Left lung (tissue), 14 donors: ENCODE results near the gene MT2A. TPM values are rescaled to one million over a fixed set of nuclear protein-coding genes. Genes with fewer than 3 reads are reported as not detected.

Experiments used
- ATAC-seq: fragments of 200-7000 bp; cut with Tn5 transposase; one replicate; pipeline ENCODE4 v1.9.1; 2020; ENCODE audit warnings: moderate library complexity
- DNase-seq, 4 donors: peaks; one replicate each; pipeline ENCODE4 v3.0.0-alpha.2; 2013 to 2020
- H3K27ac ChIP-seq, 2 donors: fragments of 200-600 bp; sonication (generic) in 1 of 2; one replicate each; pipeline versions ENCODE4 v1.5.0 to v1.8.0; 2020 to 2021
- H3K27me3 ChIP-seq, 2 donors: fragments of 200-600 bp; sonication (generic) in 1 of 2; one replicate each; pipeline versions ENCODE4 v1.5.0 to v1.8.0; 2020 to 2021
- H3K36me3 ChIP-seq, 2 donors: fragments of 200-600 bp; sonication (generic) in 1 of 2; one replicate each; pipeline versions ENCODE4 v1.5.0 to v1.8.0; 2020 to 2021
- H3K4me1 ChIP-seq, 2 donors: fragments of 200-600 bp; one replicate each; pipeline ENCODE4 v1.8.0; 2021
- H3K4me3 ChIP-seq, 2 donors: fragments of 200-600 bp; sonication (generic) in 1 of 2; one replicate each; pipeline versions ENCODE4 v1.5.0 to v1.8.0; 2020 to 2021; ENCODE audit warnings: mild to moderate bottlenecking in 1 of 2
- H3K9me3 ChIP-seq, 2 donors: fragments of 200-600 bp; sonication (generic) in 1 of 2; one replicate each; pipeline versions ENCODE4 v1.5.0 to v1.8.0; 2020 to 2021
- intact Hi-C, 2 donors: fragments of 100-400 bp; cut with DNase I; formaldehyde crosslinking; loops; one replicate each; pipeline versions ENCODE4 v1.11.2 to v1.14.2; 2022
- long read RNA-seq, 12 donors: library from polyadenylated mRNA in 2 of 12; unstranded in 2 of 12; transcript quantifications; one replicate each; pipeline ENCODE4 v2.0.0 and lab custom pipeline, GENCODE V29; 2019 to 2026
- polyA plus RNA-seq, 6 donors: library from polyadenylated mRNA; unstranded; fragments of 120-200 nt; gene quantifications; one replicate each; pipeline ENCODE4 v1.2.1, GENCODE V29; 2013; ENCODE audit not compliant: insufficient read length in 6 of 6
- total RNA-seq, 2 donors: library from RNA; stranded (reverse); fragmentation: NEBNext Ultra II Directional; extraction: Animal tissue kit (Norgen Biotek cat#: 25700); gene quantifications; one replicate each; pipeline ENCODE4 v1.2.1, GENCODE V29; 2021
- TF ChIP-seq, protein P1 (sequence below), 2 donors: fragments of 200-600 bp; sonication (generic) in 1 of 2; IDR thresholded peaks; one replicate each; pipeline versions ENCODE4 v1.5.0 to v1.8.0; 2021; ENCODE audit warnings: antibody characterized with exemption in 2 of 2
- donor health status: DM: no; HTN: yes; CAD: no.
- donor health status: DM: no; HTN: no; CAD: no.

Gene MT2A
- total RNA-seq (100 to 1,000 TPM; 239 to 425 TPM), polyA plus RNA-seq (10 to 100 TPM; 27.1 to 50.1 (median 44.4) TPM)
- long read RNA-seq, donor 1, transcript MT2A-203 (1 exons, 903 nt), result minor isoform, 23 of 155 reads
- long read RNA-seq, donor 1, transcript MT2A-201 (3 exons, 786 nt), result major isoform, 130 of 155 reads
- long read RNA-seq, donor 1, partial matches to known transcripts, result 0 of 155 reads
- long read RNA-seq, donor 1, other reads (novel, unspliced or antisense), result 0 of 155 reads
- long read RNA-seq, donor 2, transcript MT2A-203 (1 exons, 903 nt), result minor isoform, 19 of 109 reads
- long read RNA-seq, donor 2, transcript MT2A-201 (3 exons, 786 nt), result major isoform, 72 of 109 reads
- long read RNA-seq, donor 2, partial matches to known transcripts, result 10 of 109 reads
- long read RNA-seq, donor 2, other reads (novel, unspliced or antisense), result 5 of 109 reads
- long read RNA-seq, donor 3, transcript MT2A-203 (1 exons, 903 nt), result minor isoform, 5 of 55 reads
- long read RNA-seq, donor 3, transcript MT2A-201 (3 exons, 786 nt), result major isoform, 48 of 55 reads
- long read RNA-seq, donor 3, partial matches to known transcripts, result 0 of 55 reads
- long read RNA-seq, donor 3, other reads (novel, unspliced or antisense), result 0 of 55 reads
- long read RNA-seq, donor 4, transcript MT2A-201 (3 exons, 786 nt), result major isoform, 367 of 374 reads
- long read RNA-seq, donor 4, partial matches to known transcripts, result 0 of 374 reads
- long read RNA-seq, donor 4, other reads (novel, unspliced or antisense), result 4 of 374 reads
- long read RNA-seq, donor 5, transcript MT2A-203 (1 exons, 903 nt), result minor isoform, 13 of 114 reads
- long read RNA-seq, donor 5, transcript MT2A-204 (2 exons, 688 nt), result minor isoform, 6 of 114 reads
- long read RNA-seq, donor 5, transcript MT2A-201 (3 exons, 786 nt), result major isoform, 94 of 114 reads
- long read RNA-seq, donor 5, partial matches to known transcripts, result 0 of 114 reads
- long read RNA-seq, donor 5, other reads (novel, unspliced or antisense), result 0 of 114 reads
- long read RNA-seq, donor 6, transcript MT2A-203 (1 exons, 903 nt), result minor isoform, 10 of 65 reads
- long read RNA-seq, donor 6, transcript MT2A-201 (3 exons, 786 nt), result major isoform, 54 of 65 reads
- long read RNA-seq, donor 6, partial matches to known transcripts, result 0 of 65 reads
- long read RNA-seq, donor 6, other reads (novel, unspliced or antisense), result 0 of 65 reads
- long read RNA-seq, donor 7, transcript MT2A-201 (3 exons, 786 nt), result major isoform, 18 of 24 reads
- long read RNA-seq, donor 7, transcript MT2A-203 (1 exons, 903 nt), result minor isoform, 5 of 24 reads
- long read RNA-seq, donor 7, partial matches to known transcripts, result 0 of 24 reads
- long read RNA-seq, donor 7, other reads (novel, unspliced or antisense), result 0 of 24 reads
- long read RNA-seq, donor 8, transcript MT2A-201 (3 exons, 786 nt), result major isoform, 24 of 30 reads
- long read RNA-seq, donor 8, partial matches to known transcripts, result 0 of 30 reads
- long read RNA-seq, donor 8, other reads (novel, unspliced or antisense), result 0 of 30 reads
- long read RNA-seq, donor 9, partial matches to known transcripts, result 0 of 1 reads
- long read RNA-seq, donor 9, other reads (novel, unspliced or antisense), result 0 of 1 reads
- long read RNA-seq, donor 10, transcript MT2A-203 (1 exons, 903 nt), result minor isoform, 8 of 322 reads
- long read RNA-seq, donor 10, transcript MT2A-201 (3 exons, 786 nt), result major isoform, 306 of 322 reads
- long read RNA-seq, donor 10, partial matches to known transcripts, result 0 of 322 reads
- long read RNA-seq, donor 10, other reads (novel, unspliced or antisense), result 6 of 322 reads
- long read RNA-seq, donor 11, result 0 reads
- long read RNA-seq, donor 12, transcript MT2A-203 (1 exons, 903 nt), result minor isoform, 5 of 46 reads
- long read RNA-seq, donor 12, transcript MT2A-201 (3 exons, 786 nt), result major isoform, 40 of 46 reads
- long read RNA-seq, donor 12, partial matches to known transcripts, result 0 of 46 reads
- long read RNA-seq, donor 12, other reads (novel, unspliced or antisense), result 0 of 46 reads

DNA sequence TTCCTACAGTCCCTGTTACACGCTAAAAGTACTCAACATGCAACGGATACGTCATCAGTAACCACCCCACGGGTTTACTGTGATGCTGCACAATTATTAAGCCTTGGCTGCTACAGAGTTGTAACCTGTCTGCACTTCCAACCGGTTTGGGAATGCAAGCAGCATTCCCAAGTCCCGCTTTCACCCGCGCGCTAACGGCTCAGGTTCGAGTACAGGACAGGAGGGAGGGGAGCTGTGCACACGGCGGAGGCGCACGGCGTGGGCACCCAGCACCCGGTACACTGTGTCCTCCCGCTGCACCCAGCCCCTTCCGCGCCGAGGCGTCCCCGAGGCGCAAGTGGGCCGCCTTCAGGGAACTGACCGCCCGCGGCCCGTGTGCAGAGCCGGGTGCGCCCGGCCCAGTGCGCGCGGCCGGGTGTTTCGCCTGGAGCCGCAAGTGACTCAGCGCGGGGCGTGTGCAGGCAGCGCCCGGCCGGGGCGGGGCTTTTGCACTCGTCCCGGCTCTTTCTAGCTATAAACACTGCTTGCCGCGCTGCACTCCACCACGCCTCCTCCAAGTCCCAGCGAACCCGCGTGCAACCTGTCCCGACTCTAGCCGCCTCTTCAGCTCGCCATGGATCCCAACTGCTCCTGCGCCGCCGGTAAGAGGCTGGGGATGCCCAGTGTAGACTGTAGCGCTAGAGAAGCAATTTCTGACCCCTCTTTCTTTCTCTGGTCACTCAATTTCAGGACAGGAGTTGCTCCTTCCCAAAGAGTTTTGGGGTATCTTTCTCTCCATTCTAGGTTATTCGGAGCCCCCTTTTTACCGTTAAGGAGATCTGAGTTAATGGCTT, at the start of gene MT2A:
Gene MT2A (plus strand): TSS at position 542 of the 833 bp plus-strand sequence. CDS start 72 bp downstream, at position 614.
- peak; percentile 85 to 99 (median 96) for DNase-seq
- Histone ChIP-seq H3K4me3 (peak within 1 kb of the TSS; percentile 46 to 77), H3K4me1 (peaks cover 30 to 58% of the 10 kb centered on the region in 2 donors), H3K27me3 (no peaks in the 10 kb centered on the region), H3K36me3 (no peaks in the 10 kb centered on the region), H3K9me3 (no peaks in the 10 kb centered on the region), H3K27ac (peak within 1 kb of the TSS; percentile 87 to 93)
- intact Hi-C loops, result no loop called here
- peak; percentile 91 for ATAC-seq
- TF ChIP-seq, protein P1, sequence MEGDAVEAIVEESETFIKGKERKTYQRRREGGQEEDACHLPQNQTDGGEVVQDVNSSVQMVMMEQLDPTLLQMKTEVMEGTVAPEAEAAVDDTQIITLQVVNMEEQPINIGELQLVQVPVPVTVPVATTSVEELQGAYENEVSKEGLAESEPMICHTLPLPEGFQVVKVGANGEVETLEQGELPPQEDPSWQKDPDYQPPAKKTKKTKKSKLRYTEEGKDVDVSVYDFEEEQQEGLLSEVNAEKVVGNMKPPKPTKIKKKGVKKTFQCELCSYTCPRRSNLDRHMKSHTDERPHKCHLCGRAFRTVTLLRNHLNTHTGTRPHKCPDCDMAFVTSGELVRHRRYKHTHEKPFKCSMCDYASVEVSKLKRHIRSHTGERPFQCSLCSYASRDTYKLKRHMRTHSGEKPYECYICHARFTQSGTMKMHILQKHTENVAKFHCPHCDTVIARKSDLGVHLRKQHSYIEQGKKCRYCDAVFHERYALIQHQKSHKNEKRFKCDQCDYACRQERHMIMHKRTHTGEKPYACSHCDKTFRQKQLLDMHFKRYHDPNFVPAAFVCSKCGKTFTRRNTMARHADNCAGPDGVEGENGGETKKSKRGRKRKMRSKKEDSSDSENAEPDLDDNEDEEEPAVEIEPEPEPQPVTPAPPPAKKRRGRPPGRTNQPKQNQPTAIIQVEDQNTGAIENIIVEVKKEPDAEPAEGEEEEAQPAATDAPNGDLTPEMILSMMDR (IDR thresholded peaks at IDR 0.05), result no peak

DNA sequence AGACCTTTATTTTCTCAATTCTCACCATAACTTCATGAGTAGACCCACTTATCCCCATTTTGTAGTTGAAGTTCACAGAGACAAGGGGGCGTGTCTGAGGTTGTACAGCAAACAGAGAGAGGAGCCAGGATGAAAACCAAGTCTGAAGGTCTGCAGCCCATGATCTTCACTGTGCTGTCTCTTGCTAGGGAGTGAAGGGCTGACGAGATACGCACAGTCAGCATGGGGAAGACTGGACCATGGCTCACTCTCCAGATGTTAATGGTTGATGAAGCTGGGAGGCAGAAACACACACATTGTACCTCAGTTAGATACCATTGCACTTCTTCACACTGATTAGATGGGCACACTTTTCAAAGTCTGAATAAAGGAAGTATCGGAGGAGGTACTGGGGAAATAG, 49.3 kb upstream of the MT2A start:
- no peak for ATAC-seq
- DNase-seq, result no peak
- Histone ChIP-seq H3K9me3 (no peaks in the 10 kb centered on the region), H3K4me3 (no peak overlapping the region), H3K4me1 (no peaks in the 10 kb centered on the region), H3K27me3 (no peaks in the 10 kb centered on the region), H3K27ac (no peak overlapping the region), H3K36me3 (no peaks in the 10 kb centered on the region)
- intact Hi-C loops, result no loop called here
- TF ChIP-seq, protein P1 (IDR thresholded peaks at IDR 0.05), result no peak

DNA sequence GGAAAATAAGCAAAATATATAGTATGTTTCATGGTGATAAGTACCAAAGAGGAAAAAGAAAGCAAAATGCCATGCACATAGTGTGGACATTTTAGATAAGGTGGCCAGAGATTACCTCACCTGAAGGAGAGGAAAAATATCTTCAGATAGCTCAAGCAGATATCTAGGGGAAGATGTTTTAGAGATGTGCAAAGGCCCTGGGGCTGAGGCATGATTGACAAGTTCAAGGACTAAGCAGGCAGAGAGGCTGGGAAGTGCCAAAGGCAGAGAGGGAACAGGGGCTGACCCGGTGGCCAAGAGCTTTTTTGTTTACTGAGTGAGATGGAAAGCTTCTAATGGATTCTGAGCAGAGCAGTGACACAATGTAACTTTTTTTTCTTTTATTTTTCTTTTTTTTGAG, 47.9 kb upstream of the MT2A start:
- no peak for ATAC-seq
- intact Hi-C loops, result no loop called here
- Histone ChIP-seq H3K9me3 (no peaks in the 10 kb centered on the region), H3K27me3 (no peaks in the 10 kb centered on the region), H3K36me3 (no peaks in the 10 kb centered on the region), H3K4me3 (no peak overlapping the region), H3K4me1 (no peaks in the 10 kb centered on the region), H3K27ac (no peak overlapping the region)
- no peak for DNase-seq
- TF ChIP-seq, protein P1 (IDR thresholded peaks at IDR 0.05), result no peak

DNA sequence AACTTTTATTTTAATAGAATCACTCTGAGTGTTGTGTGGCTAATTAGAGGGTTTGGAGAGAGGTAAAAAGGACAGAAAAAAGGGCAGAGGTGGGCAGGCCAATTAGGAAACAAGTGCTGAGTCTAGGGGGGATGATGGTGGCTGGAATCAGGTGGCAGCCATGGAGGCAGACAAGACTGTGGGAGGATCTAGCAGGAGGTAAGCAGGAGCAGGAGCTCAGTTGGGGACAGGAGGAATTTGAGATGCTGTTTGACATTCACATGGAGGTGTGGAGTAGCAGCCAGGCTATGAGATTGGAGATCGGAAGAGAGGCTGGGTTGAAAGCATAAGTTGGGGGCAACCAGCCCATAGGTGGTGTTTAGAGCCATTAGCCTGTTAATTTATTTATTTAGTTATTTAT, 47.3 kb upstream of the MT2A start:
- DNase-seq, result no peak
- TF ChIP-seq, protein P1 (IDR thresholded peaks at IDR 0.05), result no peak
- no peak overlapping the region for H3K27ac ChIP-seq
- H3K4me3 ChIP-seq, result no peak overlapping the region
- H3K4me1 ChIP-seq, result no peaks in the 10 kb centered on the region
- intact Hi-C loops, result no loop called here
- no peaks in the 10 kb centered on the region for H3K9me3 ChIP-seq
- H3K36me3 ChIP-seq, result no peaks in the 10 kb centered on the region
- ATAC-seq, result no peak
- no peaks in the 10 kb centered on the region for H3K27me3 ChIP-seq
